H1 (cell line): Measurements from ENCODE around the gene PAX5. TPM values are rescaled to one million over a fixed set of nuclear protein-coding genes. Genes with fewer than 3 reads are reported as not detected.
A peak's percentile ranks its signal among the peaks of the same experiment; 100 is the strongest.

Source experiments
- CBX8 ChIP-seq: fragments of 300-800, 300-1000 bp; sonication (generic); IDR thresholded peaks from 2 replicates; pipeline ENCODE4 v1.7.1; 2016; ENCODE audit warnings: low read depth, low read length, borderline replicate concordance
- CREB1 ChIP-seq: IDR thresholded peaks from 2 replicates; pipeline ENCODE4 v1.6.1; 2012; ENCODE audit warnings: inconsistent platforms
- EGR1 ChIP-seq: IDR thresholded peaks from 2 replicates; pipeline ENCODE4 v1.6.1; 2011; ENCODE audit warnings: low read depth, low read length, borderline replicate concordance
- FOSL1 ChIP-seq: IDR thresholded peaks from 2 replicates; pipeline ENCODE4 v1.6.1; 2011; ENCODE audit warnings: mild to moderate bottlenecking, low read depth, low read length, moderate library complexity; ENCODE audit not compliant: insufficient read depth
- GABPA ChIP-seq: IDR thresholded peaks from 2 replicates; pipeline ENCODE4 v1.6.1; 2011; ENCODE audit warnings: mild to moderate bottlenecking, low read length, moderate library complexity, borderline replicate concordance; ENCODE audit not compliant: insufficient read depth
- GTF2F1 ChIP-seq: IDR thresholded peaks from 2 replicates; pipeline ENCODE4 v1.6.1; 2012; ENCODE audit warnings: low read depth, low read length, improper control_type of control experiment, borderline replicate concordance
- HDAC6 ChIP-seq: IDR thresholded peaks from one replicate; pipeline ENCODE4 v1.7.1; 2012; ENCODE audit warnings: low read depth, mild to moderate bottlenecking, inconsistent platforms, low read length, moderate library complexity
- KDM4A ChIP-seq: IDR thresholded peaks from one replicate; pipeline ENCODE4 v1.7.1; 2012; ENCODE audit warnings: low read depth, mild to moderate bottlenecking, moderate library complexity, low read length, inconsistent platforms; ENCODE audit not compliant: severe bottlenecking
- PHF8 ChIP-seq: fragments of 200-600 bp; sonication (generic); conservative IDR thresholded peaks from 2 replicates; pipeline ENCODE4 v1.7.1; 2012; ENCODE audit warnings: low read depth, mild to moderate bottlenecking, inconsistent platforms, low read length, moderate library complexity
- POLR2AphosphoS5 ChIP-seq: IDR thresholded peaks from 2 replicates; pipeline ENCODE4 v1.6.1; 2011; ENCODE audit warnings: low read depth, low read length
- RNF2 ChIP-seq: fragments of 200-900, 300-1000 bp; sonication (generic); IDR thresholded peaks from 2 replicates; pipeline ENCODE4 v1.7.1; 2016; ENCODE audit warnings: borderline replicate concordance, low read depth, mild to moderate bottlenecking, antibody characterized with exemption, low read length; ENCODE audit not compliant: poor library complexity, severe bottlenecking; ENCODE audit errors: missing control alignments
- SIN3A ChIP-seq, 2 experiments: IDR thresholded peaks in 1 of 2; conservative IDR thresholded peaks in 1 of 2; 2 replicates each; pipeline ENCODE4 v1.6.1; 2011 to 2012; ENCODE audit warnings: low read length in 2 of 2, improper control_type of control experiment in 1 of 2, low read depth in 1 of 2, mild to moderate bottlenecking in 1 of 2
- SP1 ChIP-seq: IDR thresholded peaks from 2 replicates; pipeline ENCODE4 v1.6.1; 2011; ENCODE audit warnings: low read depth, low read length
- SP2 ChIP-seq: IDR thresholded peaks from 2 replicates; pipeline ENCODE4 v1.6.1; 2012; ENCODE audit warnings: mild to moderate bottlenecking, low read length, inconsistent platforms
- SRF ChIP-seq: IDR thresholded peaks from 2 replicates; pipeline ENCODE4 v1.6.1; 2011; ENCODE audit warnings: mild to moderate bottlenecking, low read depth, low read length, moderate library complexity
- SUZ12 ChIP-seq: fragments of 200-600 bp; sonication (generic); IDR thresholded peaks from 2 replicates; pipeline ENCODE4 v1.6.1; 2012; ENCODE audit warnings: mild to moderate bottlenecking, inconsistent platforms, low read length, moderate library complexity, mixed read lengths
- TBP ChIP-seq: IDR thresholded peaks from 2 replicates; pipeline ENCODE4 v1.6.1; 2011; ENCODE audit warnings: low read depth, low read length, improper control_type of control experiment
- TCF12 ChIP-seq: IDR thresholded peaks from 2 replicates; pipeline ENCODE4 v1.6.1; 2011; ENCODE audit warnings: low read depth, mild to moderate bottlenecking, low read length
- TEAD4 ChIP-seq: IDR thresholded peaks from 2 replicates; pipeline ENCODE4 v1.6.1; 2012; ENCODE audit warnings: low read depth, low read length, inconsistent platforms, mixed read lengths
- USF2 ChIP-seq: IDR thresholded peaks from 2 replicates; pipeline ENCODE4 v1.6.1; 2011; ENCODE audit warnings: low read length, improper control_type of control experiment
- polyA plus RNA-seq, 7 experiments: library from polyadenylated mRNA; depleted of rRNA in 3 of 7; stranded (reverse) in 5 of 7; unstranded in 2 of 7; fragments of >200 nt in 5 of 7; fragments of 200-250 nt in 2 of 7; gene quantifications; 1 replicate in 5 of 7; 2 replicates in 1 of 7; 4 replicates in 1 of 7; pipeline versions ENCODE4 v1.2.1 to v1.2.3, GENCODE V29; 2011 to 2013; ENCODE audit warnings: missing spikeins in 2 of 7, mixed read lengths in 2 of 7
- total RNA-seq: library from RNA; stranded (reverse); fragmentation: NEBNext Ultra II Directional; extraction: Animal tissue kit (Norgen Biotek cat#: 25700); gene quantifications from 2 replicates; pipeline ENCODE4 v1.2.1, GENCODE V29; 2021
- TF ChIP-seq, protein P1 (sequence below): IDR thresholded peaks from 2 replicates; pipeline ENCODE4 v1.6.1; 2012; ENCODE audit warnings: inconsistent platforms

PAX5 gene
- total and polyA plus RNA-seq, 2 of the 8 experiments (the other 6 are each of a cell fraction or from before 2014, with no cell fraction given) = 0.29 to 0.43 TPM

GRCh38 chr9:37079370-37080164 is 45.5 kb upstream of the PAX5 start (continued):
- TF ChIP-seq FOSL1 (no peak), KDM4A (peak; percentile 100), GABPA (no peak), PHF8 (peak; percentile 68), POLR2AphosphoS5 (peak; percentile 75), SP1 (0 out of 2 replicates have a peak, but pooled peaks have one; percentile 12), USF2 (peak; percentile 57), CREB1 (peak; percentile 89), CBX8 (no peak), EGR1 (0 out of 2 replicates have a peak, but pooled peaks have one; percentile 3), SIN3A (conservative IDR thresholded peaks at IDR 0.05 in 1 of 2, IDR thresholded peaks at IDR 0.05 in 1 of 2; ENCODE audit: low read depth in 1 of 2, low read length in 2 of 2) (peak; percentile 2 to 48; a peak in 2 of 4 replicates), SP2 (no peak), HDAC6 (no peak), TEAD4 (0 out of 2 replicates have a peak, but pooled peaks have one; percentile 16), SUZ12 (no peak), GTF2F1 (peak; percentile 82; the same call in 1 of the 2 replicates), SRF (peak; percentile 43; the same call in 1 of the 2 replicates), TBP (0 out of 2 replicates have a peak, but pooled peaks have one; percentile 30), RNF2 (peak; percentile 88), TCF12 (0 out of 2 replicates have a peak, but pooled peaks have one; percentile 25)
- TF ChIP-seq, protein P1, sequence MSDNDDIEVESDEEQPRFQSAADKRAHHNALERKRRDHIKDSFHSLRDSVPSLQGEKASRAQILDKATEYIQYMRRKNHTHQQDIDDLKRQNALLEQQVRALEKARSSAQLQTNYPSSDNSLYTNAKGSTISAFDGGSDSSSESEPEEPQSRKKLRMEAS = peak; percentile 100
